H1 (cell line): ENCODE results near the gene STYXL1. TPM values are rescaled to one million over a fixed set of nuclear protein-coding genes. Genes with fewer than 3 reads are reported as not detected.

Experiments used
- CTCF ChIA-PET: fragments of 300-600 bp; sonication (Branson Sonifier 250); formaldehyde crosslinking; loops from one replicate; lab custom pipeline; 2021; ENCODE audit not compliant: partially characterized antibody; lab: Charles Lee
- POLR2A ChIA-PET: fragments of 300-600 bp; sonication (Branson Sonifier 250); formaldehyde crosslinking; loops from one replicate; lab custom pipeline; 2021; ENCODE audit warnings: inconsistent platforms; ENCODE audit not compliant: partially characterized antibody; lab: Charles Lee
- DNase-seq, 2 experiments: peaks; one replicate each; pipeline versions ENCODE4 v3.0.0 to v3.0.0-alpha.2; 2010 to 2022; ENCODE audit warnings: low spot score in 2 of 2, low read depth in 1 of 2, mixed read lengths in 1 of 2
- FAIRE-seq: peaks from 2 replicates; lab custom pipeline; 2011; peaks lifted over from hg19 to GRCh38; lab: Jason Lieb, UNC
- H2AFZ ChIP-seq: 2 replicates; pipeline ENCODE4 v1.8.1; 2012; ENCODE audit warnings: low read length, inconsistent platforms
- H2AK5ac ChIP-seq: 2 replicates; pipeline ENCODE4 v1.6.1; 2013; ENCODE audit warnings: low read depth, low read length
- H2BK120ac ChIP-seq: replicated peaks from 2 replicates; pipeline ENCODE3; 2013; ENCODE audit warnings: low read depth, low read length, inconsistent platforms
- H2BK12ac ChIP-seq: 2 replicates; pipeline ENCODE4 v1.6.1; 2013; ENCODE audit warnings: low read depth, low read length
- H2BK15ac ChIP-seq: 2 replicates; pipeline ENCODE4 v1.6.1; 2013; ENCODE audit warnings: low read length
- H2BK20ac ChIP-seq: 2 replicates; pipeline ENCODE4 v1.6.1; 2013; ENCODE audit warnings: low read length
- H2BK5ac ChIP-seq: 2 replicates; pipeline ENCODE4 v1.6.1; 2013; ENCODE audit warnings: low read depth, low read length
- H3K14ac ChIP-seq: 2 replicates; pipeline ENCODE4 v1.6.1; 2013; ENCODE audit warnings: inconsistent platforms; ENCODE audit not compliant: insufficient read length
- H3K18ac ChIP-seq: 2 replicates; pipeline ENCODE4 v1.6.1; 2013; ENCODE audit warnings: low read length; ENCODE audit errors: extremely low read depth
- H3K23ac ChIP-seq: 2 replicates; pipeline ENCODE4 v1.6.1; 2013; ENCODE audit warnings: inconsistent platforms; ENCODE audit not compliant: insufficient read length
- H3K23me2 ChIP-seq: 2 replicates; pipeline ENCODE4 v1.6.1; 2013; ENCODE audit warnings: low read depth, low read length
- H3K27ac ChIP-seq: 2 replicates; pipeline ENCODE4 v1.6.1; 2011; ENCODE audit warnings: low read depth, low read length, inconsistent platforms
- H3K27me3 ChIP-seq, 4 experiments: replicated peaks in 1 of 4; 1 replicate in 1 of 4; 2 replicates in 3 of 4; pipeline versions ENCODE4 v1.6.1 to v1.8.1; 2011 to 2013; ENCODE audit warnings: low read length in 3 of 4, mild to moderate bottlenecking in 3 of 4, inconsistent platforms in 2 of 4, mixed read lengths in 2 of 4, moderate library complexity in 1 of 4; ENCODE audit not compliant: control insufficient read depth in 3 of 4, insufficient read depth in 3 of 4; ENCODE audit errors: extremely low read depth in 1 of 4
- H3K36me3 ChIP-seq, 4 experiments: 2 replicates each; pipeline versions ENCODE4 v1.6.1 to v1.8.1; 2011 to 2013; ENCODE audit warnings: mild to moderate bottlenecking in 4 of 4, low read length in 3 of 4, moderate library complexity in 2 of 4, control low read depth in 1 of 4, inconsistent platforms in 1 of 4; ENCODE audit not compliant: insufficient read depth in 4 of 4, control insufficient read depth in 2 of 4
- H3K4ac ChIP-seq: replicated peaks from 2 replicates; pipeline ENCODE3; 2013; ENCODE audit warnings: low read length, low read depth, mixed read lengths, inconsistent platforms; ENCODE audit not compliant: insufficient read length
- H3K4me1 ChIP-seq, 4 experiments: replicated peaks in 1 of 4; 1 replicate in 1 of 4; 2 replicates in 3 of 4; pipeline versions ENCODE4 v1.6.1 to v1.8.1; 2011 to 2013; ENCODE audit warnings: low read length in 3 of 4, inconsistent platforms in 2 of 4, mixed read lengths in 1 of 4; ENCODE audit not compliant: insufficient read depth in 4 of 4, control insufficient read depth in 3 of 4
- H3K4me2 ChIP-seq, 2 experiments: 2 replicates each; pipeline versions ENCODE4 v1.6.1 to v1.8.1; 2011 to 2013; ENCODE audit warnings: low read depth in 2 of 2, low read length in 2 of 2, control low read depth in 1 of 2, inconsistent platforms in 1 of 2, mild to moderate bottlenecking in 1 of 2; ENCODE audit not compliant: insufficient read depth in 1 of 2
- H3K4me3 ChIP-seq, 4 experiments: fragments of 200-600, 300-600 bp in 1 of 4; sonication (generic), shearing (Covaris generic), sonication (Bioruptor Twin) in 1 of 4; 2 replicates each; pipeline versions ENCODE4 v1.5.1 to v1.8.1; 2011 to 2016; ENCODE audit warnings: low read length in 4 of 4, low read depth in 3 of 4, control low read depth in 2 of 4, inconsistent platforms in 2 of 4, mild to moderate bottlenecking in 2 of 4, mixed read lengths in 1 of 4, moderate library complexity in 1 of 4; ENCODE audit not compliant: insufficient read depth in 2 of 4; ENCODE audit errors: extremely low read depth in 1 of 4
- H3K56ac ChIP-seq: replicated peaks from 2 replicates; pipeline ENCODE3; 2013; ENCODE audit warnings: low read depth, mild to moderate bottlenecking, mixed read lengths, low read length, inconsistent platforms; ENCODE audit not compliant: insufficient read length
- H3K79me1 ChIP-seq: 2 replicates; pipeline ENCODE4 v1.6.1; 2013; ENCODE audit warnings: low read depth, low read length, control low read depth
- H3K79me2 ChIP-seq, 2 experiments: 2 replicates each; pipeline versions ENCODE4 v1.6.1 to v1.8.1; 2012 to 2013; ENCODE audit warnings: low read length in 2 of 2, mild to moderate bottlenecking in 2 of 2, inconsistent platforms in 1 of 2; ENCODE audit not compliant: insufficient read depth in 2 of 2, control insufficient read depth in 1 of 2
- H3K9ac ChIP-seq, 4 experiments: replicated peaks in 1 of 4; 1 replicate in 1 of 4; 2 replicates in 3 of 4; pipeline versions ENCODE4 v1.6.1 to v1.8.1; 2011 to 2013; ENCODE audit warnings: low read depth in 3 of 4, low read length in 3 of 4, control low read depth in 2 of 4, mild to moderate bottlenecking in 2 of 4, moderate library complexity in 2 of 4, inconsistent platforms in 1 of 4; ENCODE audit errors: extremely low read depth in 1 of 4
- H3K9me3 ChIP-seq, 2 experiments: 2 replicates each; pipeline versions ENCODE4 v1.6.1 to v1.8.1; 2012 to 2013; ENCODE audit warnings: mild to moderate bottlenecking in 2 of 2, moderate library complexity in 2 of 2, control low read depth in 1 of 2, inconsistent platforms in 1 of 2, low read depth in 1 of 2, low read length in 1 of 2, mixed read lengths in 1 of 2; ENCODE audit not compliant: insufficient read depth in 2 of 2
- H4K20me1 ChIP-seq, 2 experiments: replicated peaks in 1 of 2; 2 replicates each; pipeline versions ENCODE3 to v1.8.1; 2011 to 2013; ENCODE audit warnings: inconsistent platforms in 2 of 2, low read length in 2 of 2, mild to moderate bottlenecking in 1 of 2; ENCODE audit not compliant: insufficient read depth in 2 of 2, control insufficient read depth in 1 of 2
- H4K5ac ChIP-seq: 2 replicates; pipeline ENCODE4 v1.6.1; 2013; ENCODE audit warnings: low read length, low read depth, mixed read lengths, inconsistent platforms; ENCODE audit not compliant: insufficient read length
- H4K8ac ChIP-seq: 2 replicates; pipeline ENCODE4 v1.8.0; 2013; ENCODE audit warnings: mild to moderate bottlenecking, moderate library complexity, low read length, inconsistent platforms; ENCODE audit not compliant: insufficient read depth; ENCODE audit errors: extremely low read depth
- H4K91ac ChIP-seq: replicated peaks from 2 replicates; pipeline ENCODE3; 2013; ENCODE audit warnings: low read length, mixed read lengths, inconsistent platforms; ENCODE audit not compliant: insufficient read length
- CEBPB ChIP-seq: IDR thresholded peaks from 2 replicates; pipeline ENCODE4 v1.6.1; 2012; ENCODE audit warnings: low read depth, low read length
- CTBP2 ChIP-seq: IDR thresholded peaks from 2 replicates; pipeline ENCODE4 v1.7.0; 2011; ENCODE audit warnings: borderline replicate concordance, mild to moderate bottlenecking, moderate library complexity, mixed read lengths, low read length; ENCODE audit not compliant: insufficient read depth, insufficient read length
- KDM4A ChIP-seq: IDR thresholded peaks from one replicate; pipeline ENCODE4 v1.7.1; 2012; ENCODE audit warnings: low read depth, mild to moderate bottlenecking, moderate library complexity, low read length, inconsistent platforms; ENCODE audit not compliant: severe bottlenecking
- SRF ChIP-seq: IDR thresholded peaks from 2 replicates; pipeline ENCODE4 v1.6.1; 2011; ENCODE audit warnings: mild to moderate bottlenecking, low read depth, low read length, moderate library complexity
- WGBS, 2 experiments: shearing (Covaris generic) in 1 of 2; methylation state at CpG; one replicate each; pipeline versions ENCODE4 v1.1.6 to v1.1.7; 2013 to 2015; ENCODE audit warnings: low lambda C conversion rate in 2 of 2, mixed read lengths in 2 of 2, inconsistent platforms in 1 of 2, low coverage in 1 of 2, missing lambda C conversion rate in 1 of 2; ENCODE audit not compliant: insufficient replicate concordance in 2 of 2, insufficient coverage in 1 of 2, insufficient read length in 1 of 2; ENCODE audit errors: extremely low coverage in 1 of 2, missing lambda C conversion rate in 1 of 2; 5-methylcytosine and 5-hydroxymethylcytosine counted together
- polyA plus RNA-seq, 7 experiments: library from polyadenylated mRNA; depleted of rRNA in 3 of 7; stranded (reverse) in 5 of 7; unstranded in 2 of 7; fragments of >200 nt in 5 of 7; fragments of 200-250 nt in 2 of 7; gene quantifications; 1 replicate in 5 of 7; 2 replicates in 1 of 7; 4 replicates in 1 of 7; pipeline versions ENCODE4 v1.2.1 to v1.2.3, GENCODE V29; 2011 to 2013; ENCODE audit warnings: missing spikeins in 2 of 7, mixed read lengths in 2 of 7
- total RNA-seq: library from RNA; stranded (reverse); fragmentation: NEBNext Ultra II Directional; extraction: Animal tissue kit (Norgen Biotek cat#: 25700); gene quantifications from 2 replicates; pipeline ENCODE4 v1.2.1, GENCODE V29; 2021

Gene STYXL1
- total and polyA plus RNA-seq, 2 of the 8 experiments (the other 6 are each of a cell fraction or from before 2014, with no cell fraction given), result 32.3 to 53.9 TPM

DNA sequence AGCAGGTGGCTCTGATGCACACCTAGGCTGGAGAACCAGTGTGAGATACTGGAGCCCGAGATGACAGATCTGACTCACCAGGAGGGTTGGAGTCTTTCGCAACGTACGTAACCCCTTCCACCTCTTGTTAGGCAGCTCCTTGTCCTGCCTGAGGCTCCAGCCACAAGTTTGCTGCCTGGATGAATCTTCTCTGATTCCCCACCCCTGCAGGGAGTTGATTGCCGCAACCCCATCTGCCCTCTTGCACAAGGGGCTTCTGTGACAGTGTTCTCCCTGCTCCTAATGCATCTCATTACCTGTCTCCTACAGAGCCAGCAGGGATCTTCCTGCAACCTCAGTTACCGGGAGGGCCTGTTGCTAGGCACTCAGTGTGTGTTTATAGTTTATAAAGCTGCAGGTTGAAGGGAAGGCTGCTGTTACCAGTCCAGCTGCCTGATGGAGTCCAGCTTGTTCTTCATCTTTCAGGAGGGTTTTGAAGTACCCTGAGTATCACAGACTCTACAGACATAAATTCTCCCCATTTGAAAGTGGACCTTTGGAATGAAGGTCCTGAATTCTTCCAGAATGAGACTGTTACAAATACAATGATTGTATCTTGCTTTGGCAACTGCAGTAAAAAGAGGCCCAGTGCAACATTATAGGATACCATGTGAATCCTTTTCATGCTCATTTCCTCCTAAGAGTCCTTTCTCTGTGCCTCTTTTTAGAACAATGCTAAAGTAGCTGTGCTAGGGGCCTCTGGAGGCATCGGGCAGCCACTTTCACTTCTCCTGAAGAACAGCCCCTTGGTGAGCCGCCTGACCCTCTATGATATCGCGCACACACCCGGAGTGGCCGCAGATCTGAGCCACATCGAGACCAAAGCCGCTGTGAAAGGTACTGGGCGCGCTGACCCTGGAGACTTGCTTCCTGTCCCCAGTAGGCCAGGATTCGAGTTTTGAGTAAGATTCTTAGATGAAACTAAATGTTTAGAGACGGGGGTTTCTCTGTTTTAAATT, 6.6 kb upstream of the STYXL1 start:
- Histone ChIP-seq H4K91ac (no peak overlapping the region), H3K4me3 (no peak overlapping the region), H3K18ac (no peak overlapping the region), H3K9ac (no peak overlapping the region; a peak in 1 of 7 replicates), H3K4ac (no peak overlapping the region), H2BK15ac (no peak overlapping the region), H3K23me2 (no peaks in the 10 kb centered on the region), H2AFZ (no peak overlapping the region), H3K14ac (no peak overlapping the region), H3K4me2 (no peak overlapping the region), H2BK12ac (no peak overlapping the region), H3K36me3 (peaks cover 22 to 55% (median 35%) of the 10 kb centered on the region in 4 experiments), H3K79me1 (peaks cover 8% of the 10 kb centered on the region), H2AK5ac (no peak overlapping the region), H2BK20ac (no peak overlapping the region), H3K27me3 (no peaks in the 10 kb centered on the region), H4K8ac (no peak overlapping the region), H3K9me3 (no peaks in the 10 kb centered on the region), H2BK120ac (no peak overlapping the region), H4K5ac (no peak overlapping the region), H4K20me1 (peaks cover 13 to 22% of the 10 kb centered on the region in 2 experiments), H3K79me2 (peaks cover 7 to 65% of the 10 kb centered on the region in 2 experiments), H2BK5ac (no peak overlapping the region), H3K56ac (no peak overlapping the region), H3K23ac (no peak overlapping the region), H3K4me1 (peaks cover 0 to under 1% (median 0%) of the 10 kb centered on the region in 4 experiments; a peak in 4 of 7 replicates), H3K27ac (peak overlapping the region; percentile 29; the same call in 1 of the 2 replicates)
- DNase-seq (no peak), FAIRE-seq (no peak)
- WGBS, 2 experiments, result 94% methylated on average over 18 of the region's 18 CpGs; no CpG with 5 or more reads in 1 of the 2 experiments
- CTCF ChIA-PET, result interaction anchor here (0.7 to 3.6 kb wide), 8 partner anchors 15 to 127 kb away, joined by 3 to 15 read pairs (median 4); no protein-coding TSS in a partner anchor
- TF ChIP-seq KDM4A, result no peak
- TF ChIP-seq CEBPB, result peak; percentile 79
- no peak for TF ChIP-seq SRF
- no peak for TF ChIP-seq CTBP2
- POLR2A ChIA-PET, result interaction anchor here (1.1 to 15.6 kb wide), 5 partner anchors 9 to 237 kb away, joined by 3 to 127 read pairs (median 4); no protein-coding TSS in a partner anchor
